ENCODE measurements around the gene RCAN3. TPM values are rescaled to one million over a fixed set of nuclear protein-coding genes. Genes with fewer than 3 reads are reported as not detected.
A peak's percentile ranks its signal among the peaks of the same experiment; 100 is the strongest.

The RCAN3 gene
- total and polyA plus RNA-seq, 8 donors = 2.9 to 52.0 (median 8.7) TPM

GRCh38 chr1:24556414-24556795, 53.8 kb downstream of the RCAN3 start:
- Histone ChIP-seq H3K27ac (peak overlapping the region; percentile 72 to 84 (median 77)), H3K4me3 (peak overlapping the region; percentile 44 to 54 (median 49)), H3K4me1 (peaks cover 7 to 50% (median 22%) of the 10 kb centered on the region in 4 donors), H3K27me3 (peaks cover 5 to 55% (median 14%) of the 10 kb centered on the region in 3 donors), H3K36me3 (no peaks in the 10 kb centered on the region), H3K9me3 (no peaks in the 10 kb centered on the region)
- intact Hi-C loops (cut with DNase I; ENCODE audit: low total_unique reads) = no loop called here
- WGBS, 5 donors = 39 to 49% (median 43%) methylated on average over 17 to 19 of the region's 19 CpGs
- TF ChIP-seq POLR2AphosphoS5 (IDR thresholded peaks at IDR 0.05) (no peak), POLR2A (IDR thresholded peaks at IDR 0.05) (no peak), EP300 (IDR thresholded peaks at IDR 0.05) (no peak), CTCF (IDR thresholded peaks at IDR 0.05) (no peak)
- no peak for DNase-seq

GRCh38 chr1:24557220-24557619, 54.6 kb downstream of the RCAN3 start:
- DNase-seq = no peak
- no peaks in the 10 kb centered on the region for H3K36me3 ChIP-seq
- H3K4me3 ChIP-seq = no peak overlapping the region
- intact Hi-C loops (cut with DNase I; ENCODE audit: low total_unique reads) = no loop called here
- WGBS, 5 donors = 85 to 96% (median 95%) methylated on average over 6 of the region's 6 CpGs
- H3K27me3 ChIP-seq = peaks cover 5 to 49% (median 14%) of the 10 kb centered on the region in 3 donors
- H3K27ac ChIP-seq = peak overlapping the region in 4 of 5 donors; percentile 4 to 33 (median 28)
- TF ChIP-seq CTCF (IDR thresholded peaks at IDR 0.05) = no peak
- no peak for TF ChIP-seq POLR2AphosphoS5 (IDR thresholded peaks at IDR 0.05)
- TF ChIP-seq POLR2A (IDR thresholded peaks at IDR 0.05) = no peak
- TF ChIP-seq EP300 (IDR thresholded peaks at IDR 0.05) = no peak
- H3K9me3 ChIP-seq = no peaks in the 10 kb centered on the region
- H3K4me1 ChIP-seq = peaks cover 7 to 44% (median 19%) of the 10 kb centered on the region in 4 donors

GRCh38 chr1:24557711-24558131, 55.1 kb downstream of the RCAN3 start:
- 36 to 62% (median 51%) methylated on average over 9 of the region's 9 CpGs for WGBS, 5 donors
- TF ChIP-seq POLR2AphosphoS5 (IDR thresholded peaks at IDR 0.05) (peak in 1 of 3 donors; percentile 18), EP300 (IDR thresholded peaks at IDR 0.05) (no peak)
- Histone ChIP-seq H3K4me3 (no peak overlapping the region), H3K27me3 (peaks cover 5 to 49% (median 14%) of the 10 kb centered on the region in 3 donors), H3K9me3 (no peaks in the 10 kb centered on the region), H3K27ac (peak overlapping the region in 4 of 5 donors; percentile 4 to 33 (median 28)), H3K36me3 (no peaks in the 10 kb centered on the region), H3K4me1 (peaks cover 7 to 47% (median 18%) of the 10 kb centered on the region in 4 donors)
- intact Hi-C loops (cut with DNase I; ENCODE audit: low total_unique reads) = no loop called here
- DNase-seq = peak; percentile 49 to 58

GRCh38 chr1:24558455-24558854, 55.8 kb downstream of the RCAN3 start:
- H3K36me3 ChIP-seq = no peaks in the 10 kb centered on the region
- H3K27ac ChIP-seq = peak overlapping the region in 1 of 5 donors; percentile 23
- no peaks in the 10 kb centered on the region for H3K9me3 ChIP-seq
- peaks cover 5 to 48% (median 14%) of the 10 kb centered on the region in 3 donors for H3K27me3 ChIP-seq
- H3K4me1 ChIP-seq = peaks cover 7 to 47% (median 18%) of the 10 kb centered on the region in 4 donors
- TF ChIP-seq POLR2AphosphoS5 (IDR thresholded peaks at IDR 0.05) (no peak), POLR2A (IDR thresholded peaks at IDR 0.05) (no peak), EP300 (IDR thresholded peaks at IDR 0.05) (no peak), CTCF (IDR thresholded peaks at IDR 0.05) (no peak)
- WGBS, 5 donors = 82 to 91% (median 89%) methylated on average over 7 of the region's 7 CpGs
- no peak for DNase-seq
- H3K4me3 ChIP-seq = no peak overlapping the region
- intact Hi-C loops (cut with DNase I; ENCODE audit: low total_unique reads) = no loop called here
